Mesothelial cell of epicardium (in vitro differentiated cells): Measurements from ENCODE around the gene SCYGR5. TPM values are rescaled to one million over a fixed set of nuclear protein-coding genes. Genes with fewer than 3 reads are reported as not detected.

Experiments
- total RNA-seq: library from RNA; stranded (reverse); gene quantifications from 3 replicates; pipeline ENCODE4 v1.2.1, GENCODE V29; 2021

The SCYGR5 gene
- total RNA-seq, 1 donor from 2014 or later = not detected

Other genes starting within 250 kb of the SCYGR5 start
- 59.3 to 62.5 TPM (median 60.9 TPM) in 3 replicates for gene AGFG1, start 194.6 kb upstream of the SCYGR5 start, total RNA-seq
- gene SCYGR2, start 67.9 kb upstream of the SCYGR5 start, total RNA-seq = not detected in 3 replicates
- gene SCYGR3, start 52.0 kb upstream of the SCYGR5 start, total RNA-seq = not detected in 3 replicates
- not detected in 3 replicates for gene SCYGR4, start 49.3 kb upstream of the SCYGR5 start, total RNA-seq
- 11.3 to 11.9 TPM (median 11.4 TPM) in 3 replicates for gene SLC19A3, start 51.2 kb downstream of the SCYGR5 start, total RNA-seq
- not detected in 3 replicates for gene SCYGR6, start 58.0 kb downstream of the SCYGR5 start, total RNA-seq
- not detected in 3 replicates for gene SCYGR7, start 61.5 kb downstream of the SCYGR5 start, total RNA-seq
- not detected in 3 replicates for gene SCYGR8, start 79.1 kb downstream of the SCYGR5 start, total RNA-seq
- gene CCL20, start 147.0 kb downstream of the SCYGR5 start, total RNA-seq = 0.36 TPM in 1 of 3 replicates, not detected in the others
- not detected in 3 replicates for gene DAW1, start 204.8 kb downstream of the SCYGR5 start, total RNA-seq